HAP-1 (cell line): ENCODE results near the gene BHLHE23.

ENCODE experiments used
- DNase-seq, 2 experiments: peaks; one replicate each; pipeline ENCODE4 v3.0.0-alpha.2; 2016 to 2020; ENCODE audit warnings: low spot score in 2 of 2
- H3K27me3 ChIP-seq: fragments of 250-450 bp; sonication (Bioruptor Pico); 2 replicates; pipeline ENCODE4 v1.5.1; 2020; ENCODE audit warnings: low read depth, mild to moderate bottlenecking, moderate library complexity
- H3K36me3 ChIP-seq: fragments of 250-450 bp; sonication (Bioruptor Pico); replicated peaks from 2 replicates; pipeline ENCODE4 v1.5.1; 2020; ENCODE audit warnings: mild to moderate bottlenecking
- H3K4me1 ChIP-seq: fragments of 250-450 bp; sonication (Bioruptor Pico); 2 replicates; pipeline ENCODE4 v1.5.1; 2020; ENCODE audit warnings: mild to moderate bottlenecking
- H3K4me3 ChIP-seq: fragments of 250-450 bp; sonication (Bioruptor Pico); 2 replicates; pipeline ENCODE4 v1.5.1; 2020; ENCODE audit warnings: mild to moderate bottlenecking, moderate library complexity
- H3K9me3 ChIP-seq: fragments of 250-450 bp; sonication (Bioruptor Pico); 2 replicates; pipeline ENCODE4 v1.5.1; 2020; ENCODE audit warnings: mild to moderate bottlenecking, moderate library complexity
- in situ Hi-C: fragments of 300-500 bp; cut with MboI; formaldehyde crosslinking; loops from 3 replicates; pipeline ENCODE4 v1.14.3; 2020; ENCODE audit warnings: low sequenced_read_pairs, inconsistent platforms, mixed read lengths

BHLHE23 gene

GRCh38 chr20:62969179-62969760, 37.5 kb downstream of the BHLHE23 start:
- no peak overlapping the region for H3K4me3 ChIP-seq
- no peaks in the 10 kb centered on the region for H3K4me1 ChIP-seq
- in situ Hi-C loops, result no loop called here
- H3K9me3 ChIP-seq, result no peaks in the 10 kb centered on the region
- H3K27me3 ChIP-seq, result peaks cover 16% of the 10 kb centered on the region
- H3K36me3 ChIP-seq, result no peaks in the 10 kb centered on the region; the same call in 1 of the 2 replicates
- no peak for DNase-seq

DNA sequence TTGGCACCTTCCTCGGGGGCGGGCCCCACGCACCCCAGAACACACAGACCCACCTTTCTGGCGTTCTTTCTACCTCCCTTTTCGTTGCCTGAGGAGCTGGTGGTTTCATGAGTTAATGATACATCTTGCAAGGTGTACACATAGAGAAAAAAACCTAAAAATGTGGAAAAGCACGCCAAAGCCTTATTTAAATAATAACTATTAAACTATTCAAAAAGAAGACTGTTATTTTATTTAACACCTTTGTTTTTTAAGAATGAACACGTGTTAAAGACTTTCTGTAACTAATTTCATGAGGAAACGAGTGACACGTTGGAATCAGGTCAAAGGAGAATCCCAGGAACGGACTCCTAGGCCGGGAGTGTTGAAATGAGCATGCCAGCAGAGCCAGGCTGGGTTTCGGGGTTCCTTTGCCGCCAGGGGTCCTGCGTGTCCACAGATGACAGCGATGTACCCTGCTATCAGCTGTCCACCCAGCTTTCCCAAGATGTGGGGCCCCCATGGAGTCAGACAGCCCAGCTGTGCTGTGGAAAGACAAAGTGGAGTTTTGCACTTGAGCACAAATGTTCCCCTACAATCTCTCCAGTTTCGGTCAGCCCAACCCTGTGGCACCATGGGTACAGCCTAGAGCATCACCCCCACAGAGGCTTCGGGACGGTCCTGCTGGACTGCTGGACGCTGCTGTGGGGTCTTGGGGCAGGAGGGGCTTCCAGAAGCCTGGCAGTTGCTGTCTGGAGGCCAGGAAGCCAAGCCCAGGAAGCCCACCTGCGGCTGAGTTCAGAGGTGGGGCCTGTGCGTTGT, 38.2 kb downstream of the BHLHE23 start:
- Histone ChIP-seq H3K36me3 (no peaks in the 10 kb centered on the region; the same call in 1 of the 2 replicates), H3K9me3 (no peaks in the 10 kb centered on the region), H3K27me3 (peaks cover 10% of the 10 kb centered on the region; the same call in 1 of the 2 replicates), H3K4me1 (no peaks in the 10 kb centered on the region), H3K4me3 (no peak overlapping the region)
- in situ Hi-C loops, result no loop called here
- no peak for DNase-seq

GRCh38 chr20:62967628-62968351, 39.0 kb downstream of the BHLHE23 start:
- Histone ChIP-seq H3K9me3 (no peaks in the 10 kb centered on the region), H3K36me3 (no peaks in the 10 kb centered on the region; the same call in 1 of the 2 replicates), H3K4me3 (no peak overlapping the region), H3K27me3 (peaks cover 7% of the 10 kb centered on the region; the same call in 1 of the 2 replicates), H3K4me1 (no peaks in the 10 kb centered on the region)
- in situ Hi-C loops, result no loop called here
- DNase-seq, result no peak

DNA sequence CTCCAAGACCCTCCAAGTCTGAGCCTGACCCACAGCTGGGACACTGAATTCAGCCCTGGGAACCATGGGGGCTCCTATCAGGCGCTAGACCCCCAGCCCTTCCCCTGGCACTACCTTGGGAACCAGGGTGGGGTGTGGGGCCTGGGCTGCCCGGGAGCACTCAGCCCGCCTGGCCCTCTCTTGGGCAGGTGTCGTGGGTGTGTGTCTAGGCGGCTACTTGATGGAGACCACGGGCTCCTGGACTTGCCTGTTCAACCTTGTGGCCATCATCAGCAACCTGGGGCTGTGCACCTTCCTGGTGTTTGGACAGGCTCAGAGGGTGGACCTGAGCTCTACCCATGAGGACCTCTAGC, 39.6 kb downstream of the BHLHE23 start:
- Histone ChIP-seq H3K4me3 (no peak overlapping the region), H3K36me3 (no peaks in the 10 kb centered on the region; the same call in none of the 2 replicates), H3K4me1 (no peaks in the 10 kb centered on the region), H3K9me3 (no peaks in the 10 kb centered on the region), H3K27me3 (peaks cover 7% of the 10 kb centered on the region; the same call in 1 of the 2 replicates)
- in situ Hi-C loops, result no loop called here
- no peak for DNase-seq

DNA sequence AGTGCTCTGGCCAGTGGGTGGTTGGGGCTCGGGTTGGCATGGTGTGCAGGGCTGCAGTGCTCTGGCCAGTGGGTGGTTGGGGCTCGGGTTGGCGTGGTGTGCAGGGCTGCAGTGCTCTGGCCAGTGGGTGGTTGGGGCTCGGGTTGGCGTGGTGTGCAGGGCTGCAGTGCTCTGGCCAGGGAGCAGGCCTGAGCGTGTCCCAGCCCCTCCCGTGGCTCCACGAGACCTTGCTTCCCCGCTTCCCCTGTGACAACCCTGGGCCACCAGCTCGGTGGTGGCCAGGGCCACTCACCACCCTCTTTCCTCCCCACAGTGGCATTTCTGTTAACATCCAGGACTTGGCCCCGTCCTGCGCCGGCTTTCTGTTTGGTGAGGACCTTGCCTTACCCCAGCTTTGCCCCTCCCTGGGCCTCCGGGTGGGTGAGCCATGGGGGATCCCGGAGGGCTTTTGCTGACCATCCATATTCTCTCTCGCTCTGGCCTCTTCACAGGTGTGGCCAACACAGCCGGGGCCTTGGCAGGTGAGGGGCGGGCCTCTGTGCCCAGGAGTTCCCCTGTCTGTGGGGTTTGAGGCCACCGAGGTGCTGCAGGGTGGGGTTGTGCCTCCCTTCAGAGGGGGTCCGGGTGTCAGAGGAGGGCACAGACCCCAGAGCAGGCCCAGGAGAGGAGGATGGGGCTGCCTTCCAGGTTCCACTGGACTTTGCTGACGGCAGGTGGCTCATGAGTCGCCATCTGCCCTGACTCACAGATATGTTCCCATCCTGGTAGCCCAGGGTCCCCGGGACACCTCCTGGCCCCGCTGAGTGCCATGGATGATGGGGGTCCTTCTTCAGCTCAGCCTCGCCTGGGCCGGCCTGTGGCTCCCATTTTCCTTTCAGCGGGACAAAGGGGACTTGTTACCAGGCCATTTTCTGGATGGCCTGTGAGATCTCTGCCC, 40.3 kb downstream of the BHLHE23 start:
- H3K4me1 ChIP-seq, result no peaks in the 10 kb centered on the region
- no peak overlapping the region for H3K4me3 ChIP-seq
- H3K36me3 ChIP-seq, result no peaks in the 10 kb centered on the region; the same call in none of the 2 replicates
- no peak for DNase-seq
- peaks cover 7% of the 10 kb centered on the region; the same call in 1 of the 2 replicates for H3K27me3 ChIP-seq
- in situ Hi-C loops, result no loop called here
- no peaks in the 10 kb centered on the region for H3K9me3 ChIP-seq

DNA sequence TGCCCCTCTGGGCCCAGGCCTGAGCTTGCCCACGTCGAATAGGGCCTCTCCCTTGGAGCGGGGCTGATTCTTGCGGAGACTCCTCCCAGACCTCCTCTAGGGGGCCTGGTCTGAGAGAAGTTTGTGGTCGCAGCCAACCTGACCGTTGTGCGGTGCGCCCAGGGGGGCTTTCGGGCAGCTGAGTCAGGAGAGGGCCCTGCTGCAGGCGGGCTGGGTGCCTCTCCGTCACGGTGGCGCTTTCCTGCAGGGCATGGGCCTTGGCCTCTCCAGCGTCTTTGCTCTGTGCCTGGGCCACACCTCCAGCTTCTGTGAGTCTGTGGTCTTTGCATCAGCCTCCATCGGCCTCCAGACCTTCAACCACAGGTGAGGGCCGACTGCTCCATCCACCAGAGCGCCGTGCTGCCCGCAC, 41.4 kb downstream of the BHLHE23 start:
- no peaks in the 10 kb centered on the region for H3K4me1 ChIP-seq
- no peak for DNase-seq
- no peak overlapping the region for H3K4me3 ChIP-seq
- H3K27me3 ChIP-seq, result peaks cover 7% of the 10 kb centered on the region; the same call in 1 of the 2 replicates
- in situ Hi-C loops, result no loop called here
- no peaks in the 10 kb centered on the region for H3K9me3 ChIP-seq
- H3K36me3 ChIP-seq, result no peaks in the 10 kb centered on the region; the same call in none of the 2 replicates

GRCh38 chr20:62964700-62965099, 42.1 kb downstream of the BHLHE23 start:
- Histone ChIP-seq H3K4me3 (no peak overlapping the region), H3K27me3 (peaks cover 7% of the 10 kb centered on the region; the same call in 1 of the 2 replicates), H3K36me3 (no peaks in the 10 kb centered on the region; the same call in none of the 2 replicates), H3K9me3 (no peaks in the 10 kb centered on the region), H3K4me1 (no peaks in the 10 kb centered on the region)
- no peak for DNase-seq
- in situ Hi-C loops, result no loop called here

DNA sequence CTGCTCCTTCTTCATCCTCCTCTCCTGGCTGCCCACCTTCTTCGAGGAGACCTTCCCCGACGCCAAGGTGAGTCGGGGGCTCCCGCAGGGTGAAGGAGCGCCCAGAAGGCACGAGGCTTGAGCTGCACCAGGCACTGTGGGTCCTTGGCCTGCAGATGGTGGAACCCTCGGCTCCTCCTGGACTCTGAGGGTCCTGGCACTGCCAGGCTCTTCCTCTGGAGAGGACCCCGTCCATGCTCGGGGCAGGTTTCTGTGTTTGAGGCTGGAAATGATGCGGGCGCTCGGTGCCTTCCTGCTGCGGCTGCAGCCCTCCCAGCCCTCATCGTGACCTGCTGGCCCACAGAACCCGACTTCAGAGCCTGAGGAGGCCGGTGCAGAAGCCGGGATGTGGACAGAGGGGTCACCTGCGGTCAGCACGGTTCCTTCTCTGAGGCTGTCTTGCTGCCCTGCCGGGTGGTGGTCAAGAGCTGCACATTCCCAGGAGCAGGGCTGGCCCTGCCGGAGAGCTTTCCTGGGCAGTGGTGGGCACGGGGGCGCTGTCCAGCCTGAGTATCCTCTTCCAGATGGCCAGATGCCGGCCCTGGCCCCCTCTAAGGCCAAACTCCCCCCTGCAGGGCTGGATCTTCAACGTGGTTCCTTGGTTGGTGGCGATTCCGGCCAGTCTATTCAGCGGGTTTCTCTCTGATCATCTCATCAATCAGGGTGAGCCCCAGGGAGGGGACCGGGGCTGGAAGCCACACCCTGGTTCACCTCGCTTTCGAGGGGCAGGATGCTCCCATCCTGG, 43.0 kb downstream of the BHLHE23 start:
- Histone ChIP-seq H3K36me3 (no peaks in the 10 kb centered on the region; the same call in none of the 2 replicates), H3K4me3 (no peak overlapping the region), H3K27me3 (0 out of 2 replicates have a peak, but pooled peaks cover under 1% of the 10 kb centered on the region), H3K9me3 (no peaks in the 10 kb centered on the region), H3K4me1 (no peaks in the 10 kb centered on the region)
- no peak for DNase-seq
- in situ Hi-C loops, result no loop called here

- no peak for DNase-seq
- in situ Hi-C loops, result no loop called here
- H3K9me3 ChIP-seq, result no peaks in the 10 kb centered on the region
- no peaks in the 10 kb centered on the region for H3K4me1 ChIP-seq
- H3K4me3 ChIP-seq, result no peak overlapping the region
- H3K36me3 ChIP-seq, result peaks cover 1% of the 10 kb centered on the region
- H3K27me3 ChIP-seq, result no peaks in the 10 kb centered on the region
Measured at GRCh38 chr20:62962891-62963613, 43.7 kb downstream of the BHLHE23 start.

- DNase-seq, result no peak
- Histone ChIP-seq H3K9me3 (no peaks in the 10 kb centered on the region), H3K4me1 (no peaks in the 10 kb centered on the region), H3K27me3 (no peaks in the 10 kb centered on the region), H3K4me3 (no peak overlapping the region), H3K36me3 (peaks cover 4% of the 10 kb centered on the region)
- in situ Hi-C loops, result no loop called here
Measured at GRCh38 chr20:62962221-62962879, 44.4 kb downstream of the BHLHE23 start.

GRCh38 chr20:62961799-62962198, 45.0 kb downstream of the BHLHE23 start:
- H3K36me3 ChIP-seq, result peaks cover 4% of the 10 kb centered on the region
- in situ Hi-C loops, result no loop called here
- no peaks in the 10 kb centered on the region for H3K4me1 ChIP-seq

More at GRCh38 chr20:62961799-62962198, 45.0 kb downstream of the BHLHE23 start:
- no peak for DNase-seq
- Histone ChIP-seq H3K4me3 (no peak overlapping the region), H3K9me3 (no peaks in the 10 kb centered on the region), H3K27me3 (no peaks in the 10 kb centered on the region)
